Measurements from ENCODE around the gene ING5. TPM values are rescaled to one million over a fixed set of nuclear protein-coding genes. Genes with fewer than 3 reads are reported as not detected.

The ING5 gene
- total RNA-seq, 2 donors from 2014 or later, result 27.3 to 64.8 TPM

GRCh38 chr2:241751776-241752175, 49.9 kb downstream of the ING5 start:
- ATAC-seq (ENCODE audit: insufficient number of reproducible peaks, low FRiP score, low read depth) (no peak), DNase-seq (ENCODE audit: low spot score) (no peak)
- Histone ChIP-seq H3K27ac (no peak overlapping the region), H3K36me3 (peaks cover 29% of the 10 kb centered on the region), H3K4me1 (ENCODE audit: control insufficient read depth in 1 of 2, low read depth in 2 of 2) (peaks cover 0 to 9% of the 10 kb centered on the region in 2 donors), H3K27me3 (replicated peaks; ENCODE audit: insufficient read depth) (no peaks in the 10 kb centered on the region), H3K4me3 (no peak overlapping the region), H3K9me3 (no peaks in the 10 kb centered on the region)
- TF ChIP-seq, protein P1, sequence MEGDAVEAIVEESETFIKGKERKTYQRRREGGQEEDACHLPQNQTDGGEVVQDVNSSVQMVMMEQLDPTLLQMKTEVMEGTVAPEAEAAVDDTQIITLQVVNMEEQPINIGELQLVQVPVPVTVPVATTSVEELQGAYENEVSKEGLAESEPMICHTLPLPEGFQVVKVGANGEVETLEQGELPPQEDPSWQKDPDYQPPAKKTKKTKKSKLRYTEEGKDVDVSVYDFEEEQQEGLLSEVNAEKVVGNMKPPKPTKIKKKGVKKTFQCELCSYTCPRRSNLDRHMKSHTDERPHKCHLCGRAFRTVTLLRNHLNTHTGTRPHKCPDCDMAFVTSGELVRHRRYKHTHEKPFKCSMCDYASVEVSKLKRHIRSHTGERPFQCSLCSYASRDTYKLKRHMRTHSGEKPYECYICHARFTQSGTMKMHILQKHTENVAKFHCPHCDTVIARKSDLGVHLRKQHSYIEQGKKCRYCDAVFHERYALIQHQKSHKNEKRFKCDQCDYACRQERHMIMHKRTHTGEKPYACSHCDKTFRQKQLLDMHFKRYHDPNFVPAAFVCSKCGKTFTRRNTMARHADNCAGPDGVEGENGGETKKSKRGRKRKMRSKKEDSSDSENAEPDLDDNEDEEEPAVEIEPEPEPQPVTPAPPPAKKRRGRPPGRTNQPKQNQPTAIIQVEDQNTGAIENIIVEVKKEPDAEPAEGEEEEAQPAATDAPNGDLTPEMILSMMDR (IDR thresholded peaks at IDR 0.05), result no peak

DNA sequence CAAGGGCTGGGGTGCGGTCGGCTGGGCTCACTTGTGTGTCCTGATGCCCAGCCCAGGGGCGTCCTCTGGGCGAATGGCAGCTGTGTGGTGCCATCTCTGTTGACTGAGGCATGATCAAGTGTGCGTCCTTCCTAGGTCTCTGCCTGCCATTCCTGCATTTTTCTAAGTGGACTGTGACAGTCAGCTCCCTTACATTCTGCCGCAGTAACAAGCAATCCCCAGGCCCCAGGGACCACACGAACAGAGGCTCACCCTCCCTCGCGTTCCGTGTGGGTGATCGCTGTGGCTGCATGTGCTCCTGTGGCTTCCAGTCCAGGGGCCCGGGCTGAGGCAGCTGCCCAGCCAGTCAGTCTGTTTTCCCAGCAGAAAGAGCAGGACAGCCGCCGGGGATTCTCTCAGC, 50.4 kb downstream of the ING5 start:
- Histone ChIP-seq H3K27me3 (replicated peaks; ENCODE audit: insufficient read depth) (no peaks in the 10 kb centered on the region), H3K27ac (no peak overlapping the region), H3K36me3 (peaks cover 30% of the 10 kb centered on the region), H3K4me1 (ENCODE audit: control insufficient read depth in 1 of 2, low read depth in 2 of 2) (peaks cover 0 to 9% of the 10 kb centered on the region in 2 donors), H3K9me3 (no peaks in the 10 kb centered on the region), H3K4me3 (no peak overlapping the region)
- ATAC-seq (ENCODE audit: insufficient number of reproducible peaks, low FRiP score, low read depth) (no peak), DNase-seq (ENCODE audit: low spot score) (no peak)
- TF ChIP-seq, protein P1 (IDR thresholded peaks at IDR 0.05), result no peak

DNA sequence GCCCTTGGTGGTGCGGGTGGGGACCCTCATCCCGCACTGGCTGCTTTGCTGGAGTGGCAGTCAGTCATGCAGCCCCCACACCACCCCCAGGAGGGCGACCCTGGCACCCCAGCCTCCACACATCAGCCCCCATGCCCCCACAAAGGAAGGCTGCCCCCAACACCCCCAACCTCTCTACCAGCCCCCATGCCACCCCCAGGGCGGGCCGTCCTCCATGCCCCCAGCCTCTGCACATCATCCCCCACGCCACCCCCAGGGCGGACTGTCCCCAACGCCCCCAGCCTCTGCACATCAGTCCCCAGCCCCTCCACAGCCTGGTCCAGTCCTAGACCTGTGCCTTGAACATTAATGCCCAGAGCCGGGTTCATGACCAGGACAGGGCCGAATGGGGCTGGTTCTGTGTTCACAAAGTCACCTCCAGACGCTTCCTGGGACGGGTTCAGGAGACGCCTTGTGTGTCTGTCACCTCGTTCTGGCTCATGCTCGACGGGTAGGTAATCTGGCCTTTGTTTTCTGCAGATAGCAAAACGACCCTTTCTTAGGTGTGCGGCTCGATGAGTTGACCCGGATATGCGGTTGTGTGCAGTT, 50.9 kb downstream of the ING5 start:
- Histone ChIP-seq H3K9me3 (no peaks in the 10 kb centered on the region), H3K27me3 (replicated peaks; ENCODE audit: insufficient read depth) (no peaks in the 10 kb centered on the region), H3K4me1 (ENCODE audit: control insufficient read depth in 1 of 2, low read depth in 2 of 2) (peaks cover 0 to 9% of the 10 kb centered on the region in 2 donors), H3K4me3 (no peak overlapping the region), H3K27ac (no peak overlapping the region), H3K36me3 (peaks cover 33% of the 10 kb centered on the region)
- no peak for ATAC-seq (ENCODE audit: insufficient number of reproducible peaks, low FRiP score, low read depth)
- TF ChIP-seq, protein P1 (IDR thresholded peaks at IDR 0.05), result no peak
- DNase-seq (ENCODE audit: low spot score), result no peak

DNA sequence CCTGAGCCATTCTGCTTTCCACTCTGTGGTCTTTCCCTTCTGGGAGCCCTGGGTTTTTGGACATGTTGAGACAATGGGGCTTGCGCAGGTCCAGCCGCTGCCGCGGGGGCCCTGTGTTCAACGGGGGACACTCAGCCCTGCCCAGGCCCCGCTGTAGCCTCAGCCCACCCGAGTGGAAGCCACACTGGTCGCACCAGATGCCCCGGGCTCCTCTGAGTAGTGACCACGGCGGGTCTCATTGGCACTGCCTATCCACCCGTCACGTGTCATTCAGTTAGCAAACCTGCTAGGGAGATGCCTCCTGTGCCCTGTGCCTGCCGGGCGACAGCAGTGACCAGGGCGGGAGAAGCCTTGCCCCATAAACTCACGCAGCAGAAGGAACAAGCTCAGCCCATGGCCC, 51.7 kb downstream of the ING5 start:
- H3K27ac ChIP-seq, result no peak overlapping the region
- H3K36me3 ChIP-seq, result peaks cover 33% of the 10 kb centered on the region
- no peak for ATAC-seq (ENCODE audit: insufficient number of reproducible peaks, low FRiP score, low read depth)
- H3K4me3 ChIP-seq, result no peak overlapping the region
- H3K9me3 ChIP-seq, result no peaks in the 10 kb centered on the region
- no peak for DNase-seq (ENCODE audit: low spot score)
- TF ChIP-seq, protein P1 (IDR thresholded peaks at IDR 0.05), result no peak
- H3K4me1 ChIP-seq (ENCODE audit: control insufficient read depth in 1 of 2, low read depth in 2 of 2), result peaks cover 0 to 9% of the 10 kb centered on the region in 2 donors
- no peaks in the 10 kb centered on the region for H3K27me3 ChIP-seq (replicated peaks; ENCODE audit: insufficient read depth)

- TF ChIP-seq, protein P1 (IDR thresholded peaks at IDR 0.05), result no peak
- Histone ChIP-seq H3K9me3 (no peaks in the 10 kb centered on the region), H3K27me3 (replicated peaks; ENCODE audit: insufficient read depth) (no peaks in the 10 kb centered on the region), H3K36me3 (peaks cover 33% of the 10 kb centered on the region), H3K27ac (no peak overlapping the region), H3K4me1 (ENCODE audit: control insufficient read depth in 1 of 2, low read depth in 2 of 2) (peaks cover 0 to 9% of the 10 kb centered on the region in 2 donors), H3K4me3 (no peak overlapping the region)
- DNase-seq (ENCODE audit: low spot score) (no peak), ATAC-seq (ENCODE audit: insufficient number of reproducible peaks, low FRiP score, low read depth) (no peak)
These were observed 52.2 kb downstream of the ING5 start for GRCh38 chr2:241754042-241754441.

Measured in thoracic aorta (tissue), 2 donors.